LNCAP (cell line): ENCODE measurements around the gene ITSN1.

Experiments used
- CTCF ChIP-seq: fragments of 450-650 bp; IDR thresholded peaks from 2 replicates; pipeline ENCODE4 v1.5.1; 2017; ENCODE audit warnings: mild to moderate bottlenecking

The ITSN1 gene

DNA sequence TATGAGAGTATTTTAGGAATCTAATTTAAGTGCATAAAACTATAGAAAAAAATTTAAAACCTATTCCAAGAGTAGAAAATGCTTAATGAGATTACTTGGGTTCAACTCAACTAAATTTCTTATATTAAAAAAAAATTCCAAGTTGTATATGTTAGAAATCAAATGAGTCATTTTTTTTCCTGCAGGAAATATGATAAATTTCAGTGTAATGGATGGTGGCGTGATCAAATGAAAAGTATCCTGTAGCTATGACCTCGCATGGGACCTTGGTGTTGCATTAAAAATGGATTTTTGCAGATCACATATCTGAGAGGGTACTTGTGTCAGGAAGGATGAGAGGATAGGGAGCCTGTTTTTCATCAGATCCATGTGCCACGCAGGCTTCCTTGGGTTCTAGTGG, 255.4 kb downstream of the ITSN1 start:
- TF ChIP-seq CTCF: no peak

- no peak for TF ChIP-seq CTCF
Observed at GRCh38 chr21:33898586-33898985, 256.3 kb downstream of the ITSN1 start.

DNA sequence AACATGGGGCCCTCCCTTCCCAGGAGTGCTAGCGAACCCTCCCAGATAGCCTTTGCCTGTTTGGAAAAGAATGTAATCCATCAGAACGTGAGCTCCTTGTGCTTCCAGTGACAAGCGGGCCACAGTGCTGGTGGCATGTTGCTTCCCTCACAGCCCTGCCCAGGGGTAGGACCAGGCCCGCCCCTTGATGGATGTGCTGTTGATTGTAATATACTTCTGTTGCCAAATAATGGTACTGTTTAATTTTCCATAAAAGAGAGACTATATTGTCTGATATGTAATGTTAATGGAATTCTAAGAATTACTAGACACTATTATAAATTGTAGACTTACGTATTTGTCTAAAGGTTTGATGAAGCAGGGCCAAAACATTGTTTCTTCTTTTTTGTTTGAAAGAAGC, 256.9 kb downstream of the ITSN1 start:
- TF ChIP-seq CTCF: no peak

DNA sequence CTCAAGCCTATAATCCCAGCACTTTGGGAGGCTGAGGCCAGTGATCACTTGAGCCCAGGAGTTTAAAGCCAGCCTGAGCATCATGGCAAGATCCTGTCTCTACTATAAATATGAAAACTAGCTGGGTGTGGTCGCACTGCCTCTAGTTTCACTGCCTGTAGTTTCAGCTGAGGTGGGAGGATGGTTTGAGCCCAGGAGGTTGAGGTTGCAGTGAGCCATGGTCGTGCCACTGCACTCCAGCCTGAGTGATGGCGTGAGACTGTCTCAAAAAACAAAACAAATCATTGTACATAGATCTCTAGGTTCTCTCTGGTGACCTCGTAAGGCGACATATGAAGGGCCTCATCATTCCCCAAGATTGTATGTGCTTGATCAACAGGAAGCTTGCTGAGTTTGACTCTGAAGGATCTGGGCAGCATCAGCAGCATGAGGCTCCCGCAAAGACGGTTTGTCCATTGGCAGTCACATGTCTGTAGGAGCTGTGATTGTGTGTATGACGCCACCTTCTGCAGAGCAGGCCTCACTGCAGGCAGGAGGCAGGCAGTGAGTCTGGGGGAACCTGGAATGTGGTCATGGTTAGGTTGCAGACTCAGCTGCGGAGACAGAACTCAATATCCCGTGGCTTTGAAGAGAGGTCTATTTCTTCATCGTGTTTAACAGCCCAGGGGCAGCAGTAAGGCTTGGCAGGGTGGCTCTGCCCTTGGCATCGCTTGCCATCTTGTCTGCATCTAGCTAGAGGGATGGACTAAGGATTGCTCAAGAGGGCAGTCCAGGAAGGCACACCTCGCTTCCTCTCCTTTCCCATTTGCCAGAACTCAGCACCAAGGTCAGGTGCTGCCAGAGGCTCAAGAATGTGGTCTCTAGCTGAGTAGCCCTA, 259.3 kb downstream of the ITSN1 start:
- TF ChIP-seq CTCF: peak; percentile 67

GRCh38 chr21:33902349-33902748, 260.0 kb downstream of the ITSN1 start:
- no peak for TF ChIP-seq CTCF

DNA sequence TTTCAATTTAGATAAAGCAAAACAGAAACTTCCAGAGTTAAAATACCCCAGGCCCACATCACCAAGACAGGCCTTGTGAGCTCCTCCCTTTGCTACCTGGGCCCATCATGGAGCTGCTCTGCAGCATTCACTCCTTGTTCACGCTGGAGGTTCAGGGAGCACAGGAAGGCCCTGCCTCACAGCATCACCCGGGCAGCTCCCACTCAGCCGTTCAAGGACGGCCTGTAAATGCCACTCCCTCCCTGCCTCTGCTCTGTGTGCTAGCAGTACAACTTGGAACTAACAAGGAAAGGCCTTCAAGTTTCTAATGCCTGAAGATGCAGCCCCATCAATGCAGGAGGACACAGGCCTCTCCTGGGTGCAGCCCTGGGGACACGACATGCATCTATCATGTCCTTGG, 261.7 kb downstream of the ITSN1 start:
- no peak for TF ChIP-seq CTCF

DNA sequence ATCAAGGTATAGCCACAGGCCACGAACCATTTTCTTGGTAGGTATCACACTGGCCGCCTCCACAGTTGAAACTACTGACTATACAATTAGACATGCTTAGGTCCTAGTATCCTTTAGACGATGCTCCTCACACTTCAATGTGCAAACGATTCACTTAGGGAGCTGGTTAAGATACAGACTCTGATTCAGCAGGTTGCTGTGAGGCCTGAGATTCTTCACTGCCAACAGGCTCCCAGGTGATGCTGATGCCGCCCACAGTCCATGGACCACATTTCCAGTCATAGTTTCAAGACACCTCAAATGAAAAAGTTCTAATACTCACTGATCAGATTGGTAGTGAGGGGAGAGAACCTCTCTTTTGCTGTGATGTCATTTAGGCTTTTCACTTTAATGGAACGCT, 266.5 kb downstream of the ITSN1 start:
- no peak for TF ChIP-seq CTCF
